BE2C (cell line): ENCODE data around the gene WIPF1.
A peak's percentile ranks its signal among the peaks of the same experiment; 100 is the strongest.

Experiments
- DNase-seq: peaks from one replicate; pipeline ENCODE4 v3.0.0-alpha.2; 2020
- H3K27me3 ChIP-seq: fragments of 250-450 bp; sonication (Bioruptor Pico); 2 replicates; pipeline ENCODE4 v1.5.1; 2020; ENCODE audit warnings: mild to moderate bottlenecking
- H3K36me3 ChIP-seq: fragments of 250-450 bp; sonication (Bioruptor Pico); 2 replicates; pipeline ENCODE4 v1.5.1; 2020; ENCODE audit warnings: mild to moderate bottlenecking
- H3K4me1 ChIP-seq: fragments of 250-450 bp; sonication (Bioruptor Pico); 2 replicates; pipeline ENCODE4 v1.5.1; 2020
- H3K4me3 ChIP-seq: 2 replicates; pipeline ENCODE4 v1.5.1; 2011; ENCODE audit warnings: low read depth, low read length
- H3K9me3 ChIP-seq: fragments of 250-450 bp; sonication (Bioruptor Pico); 2 replicates; pipeline ENCODE4 v1.5.1; 2020
- TF ChIP-seq, protein P1 (sequence below): IDR thresholded peaks from 2 replicates; pipeline ENCODE4 v1.5.1; 2012; ENCODE audit warnings: mild to moderate bottlenecking, low read depth, low read length

WIPF1 gene

DNA sequence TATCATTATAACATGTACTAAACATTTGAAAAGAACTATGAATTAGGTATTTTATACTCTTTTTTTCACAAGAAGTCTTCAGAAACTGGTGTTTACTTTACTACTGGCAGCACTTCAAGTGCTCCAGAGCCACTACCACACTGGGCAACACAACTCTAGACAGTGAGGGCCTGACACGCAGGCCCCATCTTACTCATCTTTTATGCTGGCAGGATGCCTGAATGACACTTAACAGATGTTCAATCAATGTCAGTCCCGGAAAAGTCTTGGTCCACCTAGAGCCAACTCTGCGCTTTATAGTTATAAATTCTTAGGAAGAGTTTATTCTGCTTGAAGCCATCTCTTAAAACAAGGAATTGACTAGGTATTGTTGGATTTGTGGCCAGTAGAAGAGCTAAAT is 8.7 kb upstream of the WIPF1 start:
- TF ChIP-seq, protein P1, sequence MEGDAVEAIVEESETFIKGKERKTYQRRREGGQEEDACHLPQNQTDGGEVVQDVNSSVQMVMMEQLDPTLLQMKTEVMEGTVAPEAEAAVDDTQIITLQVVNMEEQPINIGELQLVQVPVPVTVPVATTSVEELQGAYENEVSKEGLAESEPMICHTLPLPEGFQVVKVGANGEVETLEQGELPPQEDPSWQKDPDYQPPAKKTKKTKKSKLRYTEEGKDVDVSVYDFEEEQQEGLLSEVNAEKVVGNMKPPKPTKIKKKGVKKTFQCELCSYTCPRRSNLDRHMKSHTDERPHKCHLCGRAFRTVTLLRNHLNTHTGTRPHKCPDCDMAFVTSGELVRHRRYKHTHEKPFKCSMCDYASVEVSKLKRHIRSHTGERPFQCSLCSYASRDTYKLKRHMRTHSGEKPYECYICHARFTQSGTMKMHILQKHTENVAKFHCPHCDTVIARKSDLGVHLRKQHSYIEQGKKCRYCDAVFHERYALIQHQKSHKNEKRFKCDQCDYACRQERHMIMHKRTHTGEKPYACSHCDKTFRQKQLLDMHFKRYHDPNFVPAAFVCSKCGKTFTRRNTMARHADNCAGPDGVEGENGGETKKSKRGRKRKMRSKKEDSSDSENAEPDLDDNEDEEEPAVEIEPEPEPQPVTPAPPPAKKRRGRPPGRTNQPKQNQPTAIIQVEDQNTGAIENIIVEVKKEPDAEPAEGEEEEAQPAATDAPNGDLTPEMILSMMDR: no peak
- peak; percentile 65 for DNase-seq
- H3K36me3 ChIP-seq: no peaks in the 10 kb centered on the region
- H3K27me3 ChIP-seq: no peaks in the 10 kb centered on the region
- no peaks in the 10 kb centered on the region for H3K9me3 ChIP-seq
- H3K4me3 ChIP-seq: no peak overlapping the region
- peaks cover 26% of the 10 kb centered on the region for H3K4me1 ChIP-seq

DNA sequence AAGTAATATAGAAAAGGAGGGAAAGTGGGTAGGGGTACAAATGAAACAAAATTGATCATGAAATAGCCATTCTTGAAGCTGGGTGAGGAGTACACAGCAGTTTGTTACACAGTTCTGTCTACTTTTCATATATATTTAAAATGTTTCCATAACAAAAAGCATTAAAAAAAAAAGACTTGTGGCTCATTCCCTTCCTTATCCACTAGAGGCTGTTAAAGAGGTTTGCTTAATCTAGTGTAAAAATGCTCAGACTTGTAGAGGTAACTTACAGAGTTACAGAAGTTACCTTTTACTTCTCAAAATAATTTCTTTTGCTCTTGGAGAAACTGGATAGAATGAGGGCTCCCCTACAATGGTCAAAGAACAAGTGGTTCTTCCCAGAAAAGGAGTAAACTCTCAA is 8.1 kb upstream of the WIPF1 start:
- no peak overlapping the region for H3K4me3 ChIP-seq
- no peaks in the 10 kb centered on the region for H3K36me3 ChIP-seq
- no peak for DNase-seq
- TF ChIP-seq, protein P1: peak; percentile 39; the same call in 1 of the 2 replicates
- no peaks in the 10 kb centered on the region for H3K9me3 ChIP-seq
- H3K27me3 ChIP-seq: no peaks in the 10 kb centered on the region
- H3K4me1 ChIP-seq: peaks cover 26% of the 10 kb centered on the region

DNA sequence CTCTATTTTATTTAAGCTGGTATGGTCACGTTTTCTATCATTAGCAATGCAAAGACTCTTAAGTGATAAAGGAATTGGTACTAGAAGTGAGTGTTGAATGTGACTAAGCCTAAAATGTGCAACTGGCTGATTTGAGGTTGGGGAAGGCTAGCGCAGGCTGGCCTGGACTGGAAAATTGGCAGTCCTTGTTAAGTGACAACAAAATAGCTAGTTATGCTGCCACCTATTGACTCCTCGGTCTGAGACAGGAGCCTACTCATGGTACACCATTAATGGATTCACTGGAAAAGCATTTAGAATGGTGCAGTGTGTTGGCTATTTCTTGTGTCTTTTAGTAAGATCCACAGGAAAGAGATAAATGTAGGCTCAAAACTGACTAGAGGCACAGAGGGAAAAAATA is 5.7 kb upstream of the WIPF1 start:
- Histone ChIP-seq H3K27me3 (no peaks in the 10 kb centered on the region), H3K4me1 (peaks cover 16% of the 10 kb centered on the region), H3K4me3 (no peak overlapping the region), H3K9me3 (no peaks in the 10 kb centered on the region), H3K36me3 (no peaks in the 10 kb centered on the region)
- TF ChIP-seq, protein P1: peak; percentile 62
- DNase-seq: peak; percentile 40

DNA sequence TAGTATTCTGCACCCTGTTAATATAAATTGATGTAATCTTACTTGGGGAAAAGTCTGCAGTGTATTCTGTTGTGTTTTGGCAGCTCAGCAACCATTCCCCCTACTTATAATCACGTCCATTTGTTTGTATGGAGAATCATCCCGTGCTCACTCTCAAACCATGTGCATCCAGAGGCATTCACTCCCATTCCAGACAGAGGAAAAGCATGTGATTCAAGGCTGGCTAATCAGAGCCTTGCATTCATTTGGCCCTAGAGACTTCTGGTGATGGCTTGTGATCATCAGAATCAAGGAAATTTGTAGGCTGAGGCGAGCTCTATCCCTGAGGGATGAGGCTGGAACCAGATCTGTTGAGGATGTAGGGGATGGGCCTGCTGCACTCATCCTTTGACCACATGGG is 5.1 kb upstream of the WIPF1 start:
- Histone ChIP-seq H3K27me3 (no peaks in the 10 kb centered on the region), H3K4me3 (no peak overlapping the region), H3K9me3 (no peaks in the 10 kb centered on the region), H3K36me3 (no peaks in the 10 kb centered on the region), H3K4me1 (peaks cover 12% of the 10 kb centered on the region)
- no peak for DNase-seq
- TF ChIP-seq, protein P1: no peak

DNA sequence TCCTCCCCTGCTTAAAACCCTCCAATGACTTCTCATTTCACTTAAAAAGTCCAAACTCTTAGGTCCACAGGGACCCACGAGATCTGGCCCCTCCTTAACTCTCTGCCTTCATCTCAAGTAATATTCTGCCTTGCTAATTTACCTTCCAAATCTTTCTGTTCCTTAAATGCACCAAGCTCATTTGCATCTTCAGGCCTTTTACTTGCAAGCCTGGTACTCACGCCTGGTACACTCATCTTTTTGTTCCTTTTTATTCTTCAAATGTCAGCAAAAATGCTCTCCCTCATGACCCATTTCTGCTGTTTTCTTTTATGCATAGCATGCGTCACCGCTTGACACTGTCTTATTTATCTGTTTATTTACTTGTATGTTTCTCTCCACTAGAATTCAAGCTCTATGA is 2.7 kb upstream of the WIPF1 start:
- Histone ChIP-seq H3K4me1 (no peaks in the 10 kb centered on the region), H3K36me3 (no peaks in the 10 kb centered on the region), H3K4me3 (no peak overlapping the region), H3K27me3 (no peaks in the 10 kb centered on the region), H3K9me3 (no peaks in the 10 kb centered on the region)
- TF ChIP-seq, protein P1: no peak
- DNase-seq: no peak

DNA sequence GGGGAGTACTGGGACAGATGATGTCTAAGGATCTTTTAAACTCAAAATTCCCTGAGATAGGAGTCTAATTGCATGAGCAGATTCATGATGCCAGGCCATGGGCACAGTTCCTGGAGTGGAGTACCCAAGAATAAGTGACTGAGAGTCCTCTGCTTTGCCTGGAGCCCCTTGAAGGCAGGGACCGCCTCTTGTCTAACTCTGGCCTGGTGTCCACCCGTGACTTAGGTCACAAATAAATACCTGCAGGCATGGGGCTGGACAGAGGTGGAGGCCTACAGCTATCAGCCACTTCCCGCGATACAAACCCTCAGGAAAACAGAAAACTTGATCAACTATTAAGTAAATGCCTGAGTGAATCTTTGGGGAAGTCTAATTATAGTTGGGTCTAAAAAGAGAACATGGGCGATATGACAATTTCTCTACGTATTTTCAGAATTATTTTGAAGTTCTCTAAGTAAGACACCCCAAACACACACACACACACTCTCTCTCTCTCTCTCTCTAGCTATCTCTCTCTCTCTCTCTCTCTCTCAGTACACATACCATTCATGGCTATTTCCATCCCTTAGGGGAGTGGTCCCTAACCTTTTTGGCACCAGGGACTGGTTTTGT is 1.8 kb upstream of the WIPF1 start:
- Histone ChIP-seq H3K9me3 (no peaks in the 10 kb centered on the region), H3K4me1 (no peaks in the 10 kb centered on the region), H3K36me3 (no peaks in the 10 kb centered on the region), H3K4me3 (no peak overlapping the region), H3K27me3 (no peaks in the 10 kb centered on the region)
- TF ChIP-seq, protein P1: no peak
- no peak for DNase-seq
